Naive thymus-derived CD8-positive, alpha-beta T cell (primary cell): ENCODE data around the gene PLEKHG4B. TPM values are rescaled to one million over a fixed set of nuclear protein-coding genes. Genes with fewer than 3 reads are reported as not detected.
"Not testable (repeated sequence)": the region's sequence is repeated elsewhere in the genome, so short reads cannot be mapped to it uniquely, and the experiment has no call there.

Experiments used
- ATAC-seq, 2 donors: fragments of 150-1000 bp; cut with Tn5 transposase in 1 of 2; sonication (Bioruptor Pico), chemical (Tn5 transposase) in 1 of 2; 1 replicate in 1 of 2; 2 replicates in 1 of 2; pipeline ENCODE4 v1.10.0; 2021; ENCODE audit warnings: mild to moderate bottlenecking in 2 of 2, moderate library complexity in 2 of 2
- POLR2A ChIA-PET: fragments of 350-600 bp; sonication (Branson Sonifier 250); formaldehyde crosslinking; loops from one replicate; lab custom pipeline; 2021; ENCODE audit warnings: antibody characterized with exemption; lab: Charles Lee
- DNase-seq, 10 donors: peaks; one replicate each; pipeline versions ENCODE4 v3.0.0 to v3.0.0-alpha.2; 2020 to 2022
- H3K27ac Mint-ChIP-seq, 10 donors: one replicate each; pipeline ENCODE4 v1.8.0; 2020 to 2022; ENCODE audit warnings: mild to moderate bottlenecking in 10 of 10, mixed read lengths in 10 of 10, moderate library complexity in 4 of 10, inconsistent platforms in 1 of 10
- H3K27me3 Mint-ChIP-seq, 5 donors: one replicate each; pipeline ENCODE4 v1.8.0; 2021 to 2022; ENCODE audit warnings: mixed read lengths in 5 of 5
- H3K36me3 Mint-ChIP-seq, 3 donors: one replicate each; pipeline ENCODE4 v1.8.0; 2020 to 2022; ENCODE audit warnings: mixed read lengths in 3 of 3, mild to moderate bottlenecking in 2 of 3, inconsistent platforms in 1 of 3
- H3K4me1 Mint-ChIP-seq, 4 donors: one replicate each; pipeline ENCODE4 v1.8.0; 2021 to 2022; ENCODE audit warnings: mixed read lengths in 4 of 4
- H3K4me3 Mint-ChIP-seq, 10 donors: one replicate each; pipeline ENCODE4 v1.8.0; 2020 to 2022; ENCODE audit warnings: mild to moderate bottlenecking in 10 of 10, mixed read lengths in 10 of 10, moderate library complexity in 6 of 10, inconsistent platforms in 1 of 10
- H3K9me3 Mint-ChIP-seq, 9 donors: one replicate each; pipeline ENCODE4 v1.8.0; 2020 to 2022; ENCODE audit warnings: mixed read lengths in 9 of 9, mild to moderate bottlenecking in 3 of 9, inconsistent platforms in 1 of 9, moderate library complexity in 1 of 9
- polyA plus RNA-seq, 3 donors: library from polyadenylated mRNA; unstranded; fragments of 300-500 nt; fragmentation: Illumina TruSeq; gene quantifications; one replicate each; pipeline ENCODE4 v1.2.3, GENCODE V29; 2021
- total RNA-seq, 8 experiments: library from RNA in 2 of 8; stranded (reverse) in 2 of 8; gene quantifications; one replicate each; pipeline ENCODE4 v1.2.3 and lab custom pipeline; 2021 to 2026

PLEKHG4B gene
- total and polyA plus RNA-seq, 5 experiments from 2014 or later: not detected

DNA sequence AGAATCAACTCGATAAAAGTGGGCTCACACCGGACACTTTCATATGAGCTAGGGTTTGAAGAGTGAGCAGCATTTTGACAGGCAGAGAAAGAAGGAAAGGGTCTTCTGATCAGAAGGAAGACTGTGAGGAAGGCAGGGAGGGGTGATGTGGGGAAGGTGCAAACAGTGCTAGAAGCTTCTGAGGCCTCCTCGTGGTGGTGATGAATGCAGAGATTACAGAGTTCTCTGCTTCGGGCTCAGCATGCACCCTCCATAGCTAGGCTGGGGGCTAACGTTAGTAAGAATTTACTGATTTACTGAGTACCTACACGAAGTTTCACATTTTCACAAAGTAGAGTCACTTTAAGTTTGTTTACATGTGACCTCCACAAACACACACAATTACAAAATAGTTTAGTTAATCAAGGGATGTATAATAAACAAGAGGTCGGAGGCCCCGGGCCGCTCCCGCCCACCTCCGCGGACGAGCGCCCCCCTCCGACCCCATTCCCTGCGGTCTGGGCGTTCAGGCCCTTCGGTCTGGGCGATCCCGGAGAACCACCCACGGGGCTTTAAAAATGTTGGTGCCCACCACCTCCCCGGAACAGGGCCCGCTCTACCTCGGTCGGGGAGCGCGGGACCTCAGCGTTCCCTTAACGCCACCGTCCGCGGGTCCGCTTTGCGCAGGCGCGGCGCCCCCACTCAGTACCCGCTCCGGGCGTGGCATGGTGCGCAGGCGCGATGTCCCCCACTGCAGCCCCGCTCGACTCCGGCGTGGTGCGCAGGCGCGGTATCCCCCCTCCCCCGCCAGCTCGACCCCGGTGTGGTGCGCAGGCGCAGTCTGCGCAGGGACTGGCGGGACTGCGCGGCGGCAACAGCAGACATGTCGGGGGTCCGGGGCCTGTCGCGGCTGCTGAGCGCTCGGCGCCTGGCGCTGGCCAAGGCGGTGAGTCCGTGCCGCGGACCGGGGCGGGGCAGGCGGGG is 125.8 kb downstream of the PLEKHG4B start, which contains the start of the genes CCDC127 and SDHA:
TSS of gene CCDC127 (minus strand) at position 660 of the 963 bp plus-strand sequence. CDS start 1,304 bp downstream, outside the sequence.
TSS of gene SDHA (plus strand) at position 827 of the 963 bp plus-strand sequence. CDS start at position 863, 36 bp downstream.
- Mint-ChIP-seq H3K4me3 (peak within 1 kb of the TSS; percentile 90 to 97 (median 95)), H3K36me3 (peaks cover 0 to 31% (median 5%) of the 10 kb centered on the region in 3 donors), H3K27ac (peak within 1 kb of the TSS; percentile 86 to 98 (median 96)), H3K4me1 (peaks cover 17 to 64% (median 60%) of the 10 kb centered on the region in 4 donors)
- POLR2A ChIA-PET: interaction anchor here (0.5 to 3.6 kb wide), 17 partner anchors 11 to 1583 kb away, joined by 3 to 32 read pairs (median 3); partner anchors contain the start of genes BRD9, PDCD6 and TRIP13
- not testable (repeated sequence) for H3K9me3 Mint-ChIP-seq, H3K27me3 Mint-ChIP-seq
- peak; percentile 86 to 89 for ATAC-seq
- peak; percentile 95 to 100 (median 99) for DNase-seq

DNA sequence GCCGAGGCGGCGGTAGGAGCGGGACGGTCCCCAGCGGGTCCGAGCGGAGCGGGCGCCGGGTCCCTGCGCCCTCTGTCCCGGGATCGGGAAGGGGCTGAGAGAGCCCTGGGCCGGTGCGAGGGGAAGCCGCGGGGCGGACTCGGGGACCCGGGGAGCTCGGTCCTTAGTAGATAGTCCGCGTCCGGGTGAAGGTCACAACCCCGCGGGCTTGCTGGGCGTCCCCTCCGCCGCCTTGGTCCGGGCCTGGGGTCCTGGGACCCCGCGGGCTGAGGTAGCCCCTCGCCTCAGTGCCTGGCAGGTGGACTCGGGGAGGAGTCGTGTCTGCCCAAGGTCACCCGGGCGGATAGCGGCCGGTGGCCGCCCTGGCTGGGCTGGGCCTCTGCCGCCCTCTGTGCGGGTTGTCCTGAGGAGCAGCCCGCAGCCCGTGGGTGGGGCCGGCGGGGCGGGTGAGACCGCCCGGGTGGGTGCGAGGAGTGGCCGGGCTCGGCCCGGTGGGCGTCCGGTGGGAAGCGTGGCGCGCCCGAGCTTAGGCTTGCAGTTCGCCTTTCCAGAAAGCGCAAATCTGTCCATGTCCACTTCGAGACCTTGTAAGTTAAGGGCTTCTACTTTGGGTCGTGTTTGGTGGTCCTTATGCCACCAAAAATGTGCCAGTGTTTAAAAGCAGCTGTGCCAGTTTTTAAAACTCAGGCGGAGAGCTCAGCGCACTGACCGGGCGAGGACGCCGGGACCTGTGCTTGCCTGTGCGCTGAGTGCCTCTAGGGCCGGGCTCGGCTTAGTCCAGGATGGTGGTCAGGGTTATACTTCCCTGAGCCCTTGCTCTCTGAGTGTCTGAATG is 126.7 kb downstream of the PLEKHG4B start:
- DNase-seq: peak in 5 of 10 donors; percentile 12 to 24 (median 15)
- Mint-ChIP-seq H3K9me3 (no peaks in the 10 kb centered on the region), H3K36me3 (peaks cover 0 to 31% (median 5%) of the 10 kb centered on the region in 3 donors), H3K27ac (peak overlapping the region; percentile 86 to 98 (median 96)), H3K27me3 (no peaks in the 10 kb centered on the region), H3K4me1 (peaks cover 20 to 69% (median 65%) of the 10 kb centered on the region in 4 donors), H3K4me3 (peak overlapping the region; percentile 90 to 97 (median 95))
- POLR2A ChIA-PET: interaction anchor here (0.8 to 3.6 kb wide), 14 partner anchors 15 to 1582 kb away, joined by 3 to 32 read pairs (median 3); partner anchors contain the start of genes BRD9, PDCD6 and TRIP13
- ATAC-seq: peak; percentile 9 to 16

DNA sequence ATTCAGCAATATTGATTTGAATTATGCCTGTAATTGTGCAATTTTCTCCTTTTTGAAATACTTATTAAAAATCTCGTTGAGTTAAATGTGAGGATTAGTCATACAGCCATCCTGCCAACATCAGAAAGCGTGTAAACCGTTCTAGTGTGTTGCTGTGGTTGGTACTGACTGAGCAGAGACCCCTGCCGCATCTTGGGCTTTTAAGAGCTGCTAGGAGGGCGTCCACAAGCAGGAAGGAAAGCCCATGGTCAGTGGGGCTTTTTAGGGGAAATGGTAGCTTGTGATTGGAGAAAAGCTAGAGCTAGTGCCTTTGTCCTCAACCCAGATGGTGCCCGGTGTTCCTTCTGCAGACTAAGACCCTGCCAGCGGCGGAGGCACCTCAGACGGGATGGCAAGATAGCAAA is 127.5 kb downstream of the PLEKHG4B start:
- peak in 1 of 2 donors; percentile 22 for ATAC-seq
- POLR2A ChIA-PET: interaction anchor here (0.8 to 3.6 kb wide), 5 partner anchors 31 to 244 kb away, joined by 3 to 32 read pairs (median 7); partner anchors contain the start of gene PDCD6
- DNase-seq: peak in 6 of 10 donors; percentile 8 to 33 (median 18)
- peak overlapping the region; percentile 86 to 98 (median 96) for H3K27ac Mint-ChIP-seq
- no peaks in the 10 kb centered on the region for H3K9me3 Mint-ChIP-seq
- H3K4me3 Mint-ChIP-seq: peak overlapping the region; percentile 90 to 97 (median 95)
- peaks cover 0 to 31% (median 5%) of the 10 kb centered on the region in 3 donors for H3K36me3 Mint-ChIP-seq
- H3K27me3 Mint-ChIP-seq: no peaks in the 10 kb centered on the region
- H3K4me1 Mint-ChIP-seq: peaks cover 20 to 61% (median 59%) of the 10 kb centered on the region in 4 donors

DNA sequence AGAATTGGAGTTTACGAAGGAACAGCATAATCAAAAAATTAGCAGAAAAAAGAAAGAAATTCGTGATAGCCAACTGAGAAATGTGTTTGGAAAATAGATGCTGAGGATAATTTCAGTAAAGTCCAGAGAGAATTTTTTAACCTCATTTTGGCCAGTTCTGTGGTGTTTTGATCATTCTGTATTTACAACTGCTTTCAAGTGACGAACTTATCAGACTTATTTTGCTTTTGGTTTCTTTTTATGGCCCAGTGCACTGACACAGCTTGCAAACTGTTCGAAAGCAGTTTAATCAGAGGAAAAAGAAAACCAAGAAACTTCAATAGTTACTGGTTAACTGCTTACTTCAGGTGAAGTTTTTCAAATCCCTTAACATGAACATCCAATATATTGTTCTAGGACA is 128.0 kb downstream of the PLEKHG4B start:
- H3K4me1 Mint-ChIP-seq: peaks cover 19 to 58% (median 55%) of the 10 kb centered on the region in 4 donors
- DNase-seq (peak in 3 of 10 donors; percentile 32 to 50 (median 50)), ATAC-seq (peak in 1 of 2 donors; percentile 21)
- POLR2A ChIA-PET: interaction anchor here (0.7 to 3.6 kb wide), 4 partner anchors 17 to 173 kb away, joined by 3 to 32 read pairs (median 18); partner anchors contain the start of gene PDCD6
- H3K4me3 Mint-ChIP-seq: peak overlapping the region; percentile 90 to 97 (median 95)
- peak overlapping the region; percentile 86 to 98 (median 96) for H3K27ac Mint-ChIP-seq
- no peaks in the 10 kb centered on the region for H3K27me3 Mint-ChIP-seq
- H3K36me3 Mint-ChIP-seq: peaks cover 0 to 31% (median 9%) of the 10 kb centered on the region in 3 donors
- H3K9me3 Mint-ChIP-seq: no peaks in the 10 kb centered on the region

DNA sequence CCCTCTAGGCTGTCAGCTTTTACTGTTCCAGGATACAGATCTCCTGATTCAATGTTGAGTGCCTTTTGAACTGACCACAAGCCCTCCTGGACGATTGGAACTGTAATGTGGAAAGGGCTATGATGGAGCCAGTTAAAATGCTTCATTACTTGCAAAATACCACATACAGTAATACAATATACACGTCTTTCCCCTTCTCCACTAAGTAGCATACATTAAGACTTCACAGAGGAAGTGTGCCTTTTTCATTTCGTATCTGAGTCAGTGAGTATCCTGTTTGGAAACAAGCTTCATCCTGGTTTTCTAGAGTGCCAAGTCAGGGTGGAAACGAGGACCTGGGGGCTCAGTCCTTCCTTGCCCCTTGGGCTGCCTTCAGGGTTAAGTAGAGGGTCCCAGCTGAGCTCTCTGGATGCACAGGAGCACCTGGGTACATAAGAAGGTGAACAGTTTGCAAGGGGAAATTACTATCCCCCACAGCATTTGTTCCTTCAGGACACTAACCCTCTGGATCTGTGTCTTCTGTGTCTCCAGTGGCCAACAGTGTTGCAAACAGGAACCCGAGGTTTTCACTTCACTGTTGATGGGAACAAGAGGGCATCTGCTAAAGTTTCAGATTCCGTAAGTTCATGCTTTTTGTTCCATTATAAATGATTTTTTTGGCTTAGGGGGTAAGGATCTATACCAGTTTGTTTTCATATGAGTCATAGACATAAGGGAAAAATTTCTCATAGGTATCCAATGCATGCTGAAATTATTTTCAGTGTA is 131.2 kb downstream of the PLEKHG4B start:
- H3K9me3 Mint-ChIP-seq, ATAC-seq, H3K27me3 Mint-ChIP-seq, H3K4me3 Mint-ChIP-seq, POLR2A ChIA-PET, DNase-seq: not testable (repeated sequence)
- Mint-ChIP-seq H3K4me1 (peaks cover 12 to 45% (median 36%) of the 10 kb centered on the region in 4 donors), H3K36me3 (peaks cover 4 to 45% (median 18%) of the 10 kb centered on the region in 3 donors), H3K27ac (peak overlapping the region in 6 of 10 donors; percentile 13 to 72 (median 40))

DNA sequence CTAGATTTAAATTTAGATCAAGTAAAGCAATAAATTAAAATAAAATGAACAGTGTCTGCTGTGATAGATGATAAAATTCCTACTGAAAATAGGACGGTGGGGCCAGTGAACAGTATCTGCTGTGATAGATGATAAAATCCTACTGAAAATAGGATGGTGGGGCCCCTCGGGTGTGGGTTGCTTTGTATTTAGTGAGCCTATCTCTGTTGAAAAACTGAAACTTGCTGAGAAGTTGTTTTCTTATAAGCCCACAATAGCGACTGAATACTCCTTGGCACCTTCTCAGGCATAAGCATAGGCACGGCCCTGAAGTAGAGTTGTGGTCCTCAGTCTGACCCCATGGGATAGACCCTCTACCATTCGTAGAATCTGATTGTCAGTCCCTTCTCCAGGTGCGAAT is 131.8 kb downstream of the PLEKHG4B start:
- ATAC-seq (no peak), DNase-seq (no peak)
- Mint-ChIP-seq H3K4me1 (peaks cover 12 to 45% (median 36%) of the 10 kb centered on the region in 4 donors), H3K27ac (peak overlapping the region in 2 of 10 donors; percentile 22 to 33), H3K27me3 (no peaks in the 10 kb centered on the region), H3K36me3 (peaks cover 6 to 51% (median 19%) of the 10 kb centered on the region in 3 donors), H3K9me3 (no peaks in the 10 kb centered on the region), H3K4me3 (no peak overlapping the region)
- POLR2A ChIA-PET: no interaction called here

DNA sequence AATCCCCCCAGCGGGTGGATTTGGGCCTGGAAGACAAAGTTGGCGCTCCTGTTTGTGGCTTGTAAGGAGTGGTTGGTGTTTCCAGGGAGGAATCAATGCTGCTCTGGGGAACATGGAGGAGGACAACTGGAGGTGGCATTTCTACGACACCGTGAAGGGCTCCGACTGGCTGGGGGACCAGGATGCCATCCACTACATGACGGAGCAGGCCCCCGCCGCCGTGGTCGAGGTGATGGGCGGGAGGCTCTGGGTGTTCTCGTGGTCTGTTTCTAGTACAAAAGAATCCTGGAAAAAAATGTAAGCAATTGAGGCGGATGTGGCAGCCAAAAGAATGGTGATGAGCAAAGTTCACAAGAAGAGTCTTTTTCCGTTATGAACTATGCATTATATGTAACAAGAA is 133.4 kb downstream of the PLEKHG4B start:
- no peak for ATAC-seq
- H3K4me3 Mint-ChIP-seq: peak overlapping the region in 2 of 10 donors; percentile 22 to 48
- peak in 1 of 10 donors; percentile 17 for DNase-seq
- no peaks in the 10 kb centered on the region for H3K27me3 Mint-ChIP-seq
- H3K4me1 Mint-ChIP-seq: peaks cover 14 to 42% (median 28%) of the 10 kb centered on the region in 4 donors
- H3K9me3 Mint-ChIP-seq: no peaks in the 10 kb centered on the region
- peak overlapping the region in 3 of 10 donors; percentile 38 to 87 (median 84) for H3K27ac Mint-ChIP-seq
- POLR2A ChIA-PET: no interaction called here
- peaks cover 12 to 64% (median 26%) of the 10 kb centered on the region in 3 donors for H3K36me3 Mint-ChIP-seq

DNA sequence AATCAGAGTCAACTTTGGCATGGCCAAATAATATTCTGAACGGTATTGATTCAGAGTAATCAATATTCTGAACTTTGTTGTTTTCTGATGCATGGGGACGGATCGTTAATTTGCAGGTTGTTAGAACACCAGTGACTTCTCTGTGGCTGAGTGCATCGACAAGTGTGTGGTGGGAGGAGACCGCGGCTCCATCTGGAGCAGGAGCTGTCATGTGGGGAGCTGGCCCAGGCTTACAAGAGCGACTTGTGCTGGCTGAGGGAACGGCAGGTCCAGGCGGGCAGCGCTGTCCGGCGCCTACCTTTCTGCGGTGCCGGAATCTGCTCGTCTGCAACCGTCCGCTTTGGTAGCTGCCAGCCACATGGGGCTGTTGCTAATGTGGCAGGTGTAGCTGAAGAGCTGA is 135.4 kb downstream of the PLEKHG4B start:
- ATAC-seq, H3K27me3 Mint-ChIP-seq, H3K9me3 Mint-ChIP-seq, POLR2A ChIA-PET, H3K4me3 Mint-ChIP-seq, DNase-seq: not testable (repeated sequence)
- H3K27ac Mint-ChIP-seq: peak overlapping the region in 1 of 10 donors; percentile 45
- peaks cover 12 to 84% (median 32%) of the 10 kb centered on the region in 3 donors for H3K36me3 Mint-ChIP-seq
- peaks cover 8 to 26% (median 11%) of the 10 kb centered on the region in 4 donors for H3K4me1 Mint-ChIP-seq

DNA sequence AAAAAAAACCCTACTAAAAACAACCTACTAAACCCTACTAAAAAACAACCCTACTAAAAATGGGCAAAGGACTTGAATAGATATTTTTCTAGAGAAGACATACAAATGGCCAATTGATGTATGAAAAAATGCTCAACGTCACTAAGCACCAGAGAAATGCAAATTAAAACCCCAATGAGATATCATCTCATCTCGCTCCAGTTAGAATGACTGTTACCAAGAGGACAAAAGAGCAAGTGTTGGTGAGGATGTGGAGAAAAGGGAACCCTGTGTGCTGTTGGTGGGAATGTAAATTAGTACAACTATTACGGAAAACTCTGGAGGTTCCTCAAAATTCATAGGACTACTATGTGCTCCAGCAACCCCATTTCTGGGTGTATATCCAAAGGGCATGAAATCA is 136.9 kb downstream of the PLEKHG4B start:
- Mint-ChIP-seq H3K36me3 (peaks cover 12 to 93% (median 32%) of the 10 kb centered on the region in 3 donors), H3K27me3 (no peaks in the 10 kb centered on the region), H3K4me3 (no peak overlapping the region), H3K4me1 (peaks cover 0 to 15% (median 3%) of the 10 kb centered on the region in 4 donors), H3K27ac (no peak overlapping the region), H3K9me3 (no peaks in the 10 kb centered on the region)
- no peak for ATAC-seq
- DNase-seq: no peak
- POLR2A ChIA-PET: no interaction called here

DNA sequence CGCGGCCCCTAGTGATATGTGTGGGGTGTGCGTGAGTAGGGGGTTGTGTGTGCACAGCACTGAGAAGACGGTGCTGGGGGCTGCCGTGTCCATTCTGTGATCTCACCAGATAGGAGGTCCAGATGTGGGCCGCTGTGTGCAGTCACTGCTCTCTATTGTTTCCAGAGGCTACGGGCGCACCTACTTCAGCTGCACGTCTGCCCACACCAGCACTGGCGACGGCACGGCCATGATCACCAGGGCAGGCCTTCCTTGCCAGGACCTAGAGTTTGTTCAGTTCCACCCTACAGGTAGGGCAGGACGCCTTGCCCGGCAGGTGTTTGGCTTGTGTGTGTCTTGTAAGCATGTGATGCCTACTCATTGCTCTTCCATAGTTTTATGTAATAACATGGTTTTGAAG is 138.7 kb downstream of the PLEKHG4B start:
- no peak overlapping the region for H3K27ac Mint-ChIP-seq
- POLR2A ChIA-PET: no interaction called here

DNA sequence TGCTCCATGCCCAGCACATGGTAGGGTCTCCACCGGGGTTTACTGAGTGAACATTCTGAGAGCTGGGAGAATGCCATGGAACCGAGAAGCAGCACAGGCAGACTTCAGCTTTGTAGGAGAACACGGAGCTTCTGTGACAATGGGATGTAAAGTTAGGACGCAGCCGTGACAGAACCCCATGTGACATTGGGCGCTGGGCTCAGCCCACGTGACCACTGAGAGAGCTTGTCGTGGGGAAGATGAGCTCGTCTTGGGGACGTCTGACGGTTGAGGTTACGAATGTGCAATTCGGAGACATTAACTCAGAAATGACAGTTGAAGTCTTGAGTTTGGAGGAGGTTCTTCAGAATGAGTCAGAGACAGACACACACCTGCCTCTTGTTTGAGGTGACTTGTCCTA is 139.7 kb downstream of the PLEKHG4B start:
- Mint-ChIP-seq H3K27ac (peak overlapping the region in 3 of 10 donors; percentile 2 to 43 (median 10)), H3K36me3 (peaks cover 12 to 92% (median 34%) of the 10 kb centered on the region in 3 donors), H3K9me3 (no peaks in the 10 kb centered on the region), H3K4me3 (no peak overlapping the region), H3K4me1 (peaks cover 0 to 6% (median 0%) of the 10 kb centered on the region in 4 donors), H3K27me3 (no peaks in the 10 kb centered on the region)
- POLR2A ChIA-PET: no interaction called here
- ATAC-seq (no peak), DNase-seq (no peak)

More for the DNA sequence above, 138.7 kb downstream of the PLEKHG4B start:
- Mint-ChIP-seq H3K9me3 (no peaks in the 10 kb centered on the region), H3K27me3 (no peaks in the 10 kb centered on the region), H3K4me1 (peaks cover 0 to 6% (median under 1%) of the 10 kb centered on the region in 4 donors), H3K36me3 (peaks cover 12 to 92% (median 34%) of the 10 kb centered on the region in 3 donors), H3K4me3 (no peak overlapping the region)
- DNase-seq: no peak
- no peak for ATAC-seq
